ENCODE results near the gene BCAN.

The BCAN gene

DNA sequence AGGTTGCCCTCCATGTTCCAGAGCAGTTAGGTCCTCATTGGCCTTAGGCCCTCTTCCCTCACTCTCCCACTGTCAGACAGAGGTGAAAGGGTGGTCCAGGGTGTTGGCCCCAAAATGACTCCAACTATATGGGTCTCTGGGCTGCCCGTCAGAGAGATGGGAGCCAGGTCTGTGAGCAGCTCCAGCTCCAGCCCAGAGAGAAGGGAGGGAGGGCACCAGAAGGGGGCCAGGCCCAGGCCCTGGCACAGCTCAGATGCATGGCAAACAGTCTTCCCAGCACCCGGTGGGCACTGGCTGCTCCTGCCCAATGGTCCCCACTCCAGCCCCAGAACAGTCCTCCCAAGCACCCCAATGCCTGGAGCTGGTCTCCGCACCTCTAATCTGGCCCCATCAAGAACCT lies 2.2 kb downstream of the BCAN start:
- DNase-seq: no peak

- no peak for DNase-seq
These were observed 2.7 kb downstream of the BCAN start for GRCh38 chr1:156644640-156645039.

- no peak for DNase-seq
These were observed 3.1 kb downstream of the BCAN start for GRCh38 chr1:156645056-156645455.

- no peak for DNase-seq
These were observed 3.7 kb downstream of the BCAN start for GRCh38 chr1:156645666-156646065.

GRCh38 chr1:156646738-156647211 lies 4.9 kb downstream of the BCAN start:
- DNase-seq: no peak

DNA sequence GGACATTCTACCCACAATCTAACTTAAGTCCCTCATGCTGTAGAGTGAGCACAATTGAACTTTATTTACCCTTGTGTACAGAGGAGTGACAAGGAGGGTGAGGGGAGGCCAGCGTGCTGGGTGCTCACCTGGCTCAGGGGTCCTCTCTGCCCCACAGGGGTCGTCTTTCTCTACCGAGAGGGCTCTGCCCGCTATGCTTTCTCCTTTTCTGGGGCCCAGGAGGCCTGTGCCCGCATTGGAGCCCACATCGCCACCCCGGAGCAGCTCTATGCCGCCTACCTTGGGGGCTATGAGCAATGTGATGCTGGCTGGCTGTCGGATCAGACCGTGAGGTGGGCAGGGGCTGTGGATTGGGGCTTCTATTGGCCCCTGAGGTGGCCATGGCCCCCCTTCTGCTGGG lies 5.4 kb downstream of the BCAN start:
- no peak for DNase-seq

- no peak for DNase-seq
These were observed 6.6 kb downstream of the BCAN start for GRCh38 chr1:156648496-156648895.

- no peak for DNase-seq
These were observed 7.0 kb downstream of the BCAN start for GRCh38 chr1:156648951-156649350.

GRCh38 chr1:156652131-156652991 lies 10.4 kb downstream of the BCAN start:
- DNase-seq: no peak

- DNase-seq: no peak
These were observed 11.1 kb downstream of the BCAN start for GRCh38 chr1:156652992-156653355.

DNA sequence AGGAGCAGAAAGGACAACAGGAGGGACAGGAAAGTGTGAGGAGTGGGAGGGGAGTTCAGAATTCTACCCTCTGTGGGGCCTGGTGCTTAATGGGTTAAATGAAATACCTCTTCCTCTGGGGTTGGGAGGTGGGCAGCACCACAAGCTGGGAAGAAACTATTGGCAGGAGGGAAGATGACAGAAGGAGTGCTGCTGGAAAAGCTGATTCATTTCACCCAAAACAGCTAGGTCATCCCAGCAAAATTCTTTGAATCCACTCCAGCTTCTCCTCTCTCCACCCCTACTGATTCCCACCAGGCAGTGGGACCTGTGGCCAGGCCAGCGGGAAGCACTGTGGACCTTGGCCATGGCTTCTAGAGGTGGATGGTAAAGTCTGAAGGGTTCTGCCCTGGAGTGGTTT lies 12.8 kb downstream of the BCAN start:
- no peak for DNase-seq

- DNase-seq: no peak
These were observed 13.4 kb downstream of the BCAN start for GRCh38 chr1:156655151-156655903.

DNA sequence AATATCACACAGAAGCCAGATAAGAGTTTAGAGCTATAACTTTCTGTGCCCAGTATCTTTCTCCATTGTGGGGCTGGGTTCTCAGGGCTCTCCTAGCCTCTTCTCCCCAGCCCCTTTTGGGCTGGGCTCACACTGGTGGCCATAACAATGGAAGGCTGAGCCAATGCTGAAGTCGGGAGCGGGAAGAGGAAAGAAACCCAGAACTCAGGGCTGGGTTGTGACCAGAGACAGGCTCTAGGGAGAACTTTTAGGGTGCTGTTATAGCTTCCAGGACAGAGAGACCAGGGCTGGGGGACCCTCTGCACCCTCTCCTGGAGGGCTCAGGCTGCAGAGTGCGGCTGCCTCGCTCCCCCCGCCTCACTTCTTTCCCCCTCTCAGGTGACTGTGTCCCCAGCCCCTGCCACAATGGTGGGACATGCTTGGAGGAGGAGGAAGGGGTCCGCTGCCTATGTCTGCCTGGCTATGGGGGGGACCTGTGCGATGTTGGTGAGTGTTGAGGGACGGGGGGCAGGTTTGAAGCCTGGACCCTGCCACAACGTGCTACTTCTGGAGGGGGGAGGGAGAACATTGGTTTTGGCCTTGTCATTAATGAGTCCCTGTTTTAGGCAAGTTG lies 14.1 kb downstream of the BCAN start:
- no peak for DNase-seq

- DNase-seq: peak; percentile 63 to 74
These were observed 15.2 kb downstream of the BCAN start for GRCh38 chr1:156656806-156657740.

DNA sequence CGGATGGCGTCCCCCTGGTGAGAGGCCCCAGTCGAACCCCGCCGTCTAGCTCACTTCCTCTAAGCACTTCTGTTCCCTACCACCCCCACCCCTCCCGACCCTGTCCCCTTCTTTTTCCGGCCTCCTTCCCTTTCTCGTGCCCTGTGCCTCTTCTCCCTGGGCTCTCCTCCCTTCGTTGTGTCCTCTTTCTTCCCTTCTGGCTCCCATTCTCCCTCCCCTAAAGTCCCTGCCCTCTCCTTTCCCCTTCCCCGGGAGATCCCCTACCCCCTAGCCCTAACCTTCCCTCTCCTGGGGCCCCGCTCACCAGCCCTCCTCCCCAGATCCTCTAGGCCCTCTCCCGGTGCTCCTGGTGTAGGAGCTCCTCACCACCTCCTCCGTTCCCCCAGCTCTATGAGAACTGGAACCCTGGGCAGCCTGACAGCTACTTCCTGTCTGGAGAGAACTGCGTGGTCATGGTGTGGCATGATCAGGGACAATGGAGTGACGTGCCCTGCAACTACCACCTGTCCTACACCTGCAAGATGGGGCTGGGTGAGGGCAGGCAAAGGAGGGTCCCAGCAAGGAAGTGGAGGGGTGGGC lies 15.9 kb downstream of the BCAN start:
- no peak for DNase-seq

GRCh38 chr1:156658496-156658895 lies 16.6 kb downstream of the BCAN start:
- no peak for DNase-seq

- DNase-seq: no peak
These were observed 17.1 kb downstream of the BCAN start for GRCh38 chr1:156658945-156659574.

- no peak for DNase-seq
These were observed 17.7 kb downstream of the BCAN start for GRCh38 chr1:156659661-156659987.

GRCh38 chr1:156659988-156660751 lies 18.3 kb downstream of the BCAN start:
- DNase-seq: peak; percentile 95 to 96

GRCh38 chr1:156660752-156661112 lies 18.8 kb downstream of the BCAN start:
- no peak for DNase-seq
